Activated T-cell treated with anti-CD3 and anti-CD28 coated beads, Interleukin-2, amount 50 U/mL, for 48 hours (primary cell): ENCODE results near the gene RPL9.
"Not testable (repeated sequence)": the region's sequence is repeated elsewhere in the genome, so short reads cannot be mapped to it uniquely, and the experiment has no call there.

Experiments used
- DNase-seq, 2 experiments: peaks; one replicate each; pipeline ENCODE4 v3.0.0-alpha.2; 2020

Gene RPL9

DNA sequence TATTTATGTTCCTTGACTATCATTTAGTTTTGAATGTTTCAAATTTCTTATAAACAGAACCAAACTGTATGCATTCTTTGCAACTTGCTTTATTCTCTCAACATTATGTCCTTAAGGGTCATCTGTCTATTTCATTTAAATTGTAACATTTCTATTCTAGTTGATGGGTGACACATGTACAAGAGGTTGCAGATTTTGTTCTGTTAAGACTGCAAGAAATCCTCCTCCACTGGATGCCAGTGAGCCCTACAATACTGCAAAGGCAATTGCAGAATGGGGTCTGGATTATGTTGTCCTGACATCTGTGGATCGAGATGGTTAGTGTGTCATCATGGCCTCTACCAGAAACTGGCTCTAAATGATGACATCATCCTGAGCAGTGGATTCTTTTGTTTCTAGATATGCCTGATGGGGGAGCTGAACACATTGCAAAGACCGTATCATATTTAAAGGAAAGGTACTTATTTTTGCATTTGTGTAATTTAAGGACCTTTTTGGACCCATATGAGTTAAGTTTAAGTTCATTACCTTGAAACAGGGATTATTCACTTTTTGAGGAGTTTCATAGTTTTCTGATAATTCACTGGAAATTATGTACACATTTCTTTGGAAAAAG lies 6.3 kb upstream of the RPL9 start:
- no peak for DNase-seq

DNA sequence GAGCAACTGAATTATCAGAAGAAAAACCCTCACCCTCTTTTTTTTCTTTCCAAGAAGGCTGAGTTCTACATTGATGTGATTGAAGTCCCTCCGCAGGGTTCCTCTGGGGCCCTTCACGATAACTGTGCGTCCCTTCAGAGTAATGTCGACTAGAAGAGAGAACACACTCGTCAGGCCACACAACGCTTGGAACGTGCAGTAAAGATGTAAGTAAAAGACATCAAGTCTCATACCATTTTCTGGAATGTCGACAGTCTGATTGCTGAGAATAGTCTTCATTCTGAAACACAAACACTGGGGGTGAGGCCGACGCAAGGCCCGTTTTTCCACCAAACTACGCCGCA lies 589 bp downstream of the RPL9 start:
- DNase-seq, result not testable (repeated sequence)

DNA sequence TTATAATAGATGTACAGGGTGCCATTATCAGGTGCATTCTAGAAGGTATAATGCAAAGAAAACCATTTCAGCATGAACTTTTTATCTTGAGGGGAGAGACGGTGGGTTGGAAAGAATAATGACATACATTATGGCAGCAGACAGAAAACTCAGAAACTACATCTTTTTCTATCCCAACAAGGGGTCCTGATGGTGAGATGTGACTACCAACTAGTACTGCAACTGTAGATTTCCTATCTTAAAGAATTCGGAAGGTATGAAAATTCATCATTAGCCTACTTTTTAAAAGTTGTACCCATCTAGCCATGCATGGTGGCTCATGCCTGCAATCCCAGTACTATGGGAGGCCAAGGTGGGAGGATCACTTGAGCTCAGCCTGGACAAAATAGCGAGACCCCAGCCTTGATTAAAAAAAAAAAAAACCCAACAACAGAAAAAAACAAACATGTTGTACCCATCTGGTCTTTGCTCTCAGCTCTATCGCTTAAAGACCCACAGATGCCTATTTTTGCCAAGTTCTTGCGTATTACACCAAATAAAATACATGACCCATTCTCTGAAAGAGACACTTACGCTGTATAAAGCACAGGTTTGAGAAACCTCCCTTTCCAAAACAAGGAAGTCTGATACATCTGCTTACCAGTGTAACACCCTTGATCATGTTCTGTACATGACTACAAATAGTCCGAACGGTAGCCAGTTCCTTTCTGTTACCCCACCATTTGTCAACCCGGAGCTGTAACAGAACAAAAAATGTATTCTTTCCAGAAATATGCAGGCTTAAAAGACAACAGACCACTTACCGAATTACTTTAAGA lies 1.6 kb downstream of the RPL9 start:
- DNase-seq, result no peak

DNA sequence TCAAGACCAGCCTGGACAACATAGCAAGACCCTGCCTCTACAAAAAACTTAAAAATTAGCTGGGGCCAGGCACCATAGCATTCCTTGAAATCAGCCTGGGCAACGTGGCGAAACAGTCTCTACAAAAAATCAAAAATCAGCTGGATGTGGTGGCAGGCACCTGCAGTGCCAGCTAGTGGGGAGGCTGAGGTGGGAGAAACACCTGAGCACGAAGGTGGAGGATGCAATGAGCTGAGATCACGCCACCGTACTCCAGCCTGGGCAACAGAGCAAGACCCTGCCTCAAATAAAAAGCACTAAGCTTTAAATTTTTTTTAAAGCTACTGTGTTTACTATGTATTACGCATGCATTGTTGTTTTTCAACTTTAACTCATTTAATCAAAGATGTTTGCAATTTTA lies 3.2 kb downstream of the RPL9 start:
- DNase-seq, result no peak

DNA sequence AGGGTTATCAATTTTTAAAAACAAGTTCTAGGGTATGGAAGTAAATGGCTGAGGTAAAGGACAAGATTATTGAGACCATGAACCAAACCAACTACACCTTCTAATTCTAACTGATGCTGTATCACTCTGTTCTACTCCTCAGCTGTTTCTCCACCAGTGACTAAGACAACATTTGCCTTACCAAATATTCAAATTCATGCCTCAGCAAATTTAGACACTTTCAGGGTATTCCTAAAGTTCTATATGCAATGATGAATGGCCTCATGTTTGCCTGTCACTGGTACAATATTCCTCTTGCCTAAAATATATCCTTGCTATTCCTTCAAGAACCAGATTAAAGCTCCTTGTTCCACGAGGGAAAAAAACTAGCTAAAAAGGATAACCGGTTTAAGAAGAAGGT lies 5.0 kb downstream of the RPL9 start:
- DNase-seq, result no peak

DNA sequence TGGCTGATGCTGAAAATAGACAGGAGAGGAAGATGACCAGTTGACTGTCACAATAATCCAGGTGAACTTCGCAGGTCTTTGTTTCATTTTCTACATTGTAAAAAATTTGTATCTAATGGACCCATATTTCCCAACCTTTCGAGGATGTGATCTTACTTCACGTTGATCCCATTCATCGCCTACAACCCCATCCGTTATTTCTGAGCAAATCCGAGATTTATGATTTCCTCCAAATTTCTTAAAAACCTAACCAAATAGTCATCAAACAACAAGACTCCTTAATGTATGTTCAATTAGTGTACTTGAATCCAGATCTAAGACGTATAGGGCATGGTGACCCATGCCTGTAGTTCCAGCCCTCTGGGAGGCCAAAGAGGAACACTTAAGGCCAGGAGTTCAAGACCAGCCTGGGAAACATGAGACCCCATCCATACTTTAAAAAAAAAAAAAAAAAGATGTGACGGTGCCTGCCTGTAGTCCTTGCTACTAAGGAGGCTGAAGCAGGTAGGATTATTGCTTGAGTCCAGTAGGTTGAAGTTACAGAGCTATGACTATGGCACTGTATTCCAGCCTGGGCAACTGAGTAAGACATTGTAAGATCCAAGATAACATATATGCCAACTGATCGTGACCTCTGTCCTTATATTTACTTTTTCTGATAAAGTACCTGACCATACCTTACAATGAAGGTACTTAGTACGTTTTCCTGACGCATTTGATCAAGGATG lies 5.7 kb downstream of the RPL9 start:
- no peak for DNase-seq

DNA sequence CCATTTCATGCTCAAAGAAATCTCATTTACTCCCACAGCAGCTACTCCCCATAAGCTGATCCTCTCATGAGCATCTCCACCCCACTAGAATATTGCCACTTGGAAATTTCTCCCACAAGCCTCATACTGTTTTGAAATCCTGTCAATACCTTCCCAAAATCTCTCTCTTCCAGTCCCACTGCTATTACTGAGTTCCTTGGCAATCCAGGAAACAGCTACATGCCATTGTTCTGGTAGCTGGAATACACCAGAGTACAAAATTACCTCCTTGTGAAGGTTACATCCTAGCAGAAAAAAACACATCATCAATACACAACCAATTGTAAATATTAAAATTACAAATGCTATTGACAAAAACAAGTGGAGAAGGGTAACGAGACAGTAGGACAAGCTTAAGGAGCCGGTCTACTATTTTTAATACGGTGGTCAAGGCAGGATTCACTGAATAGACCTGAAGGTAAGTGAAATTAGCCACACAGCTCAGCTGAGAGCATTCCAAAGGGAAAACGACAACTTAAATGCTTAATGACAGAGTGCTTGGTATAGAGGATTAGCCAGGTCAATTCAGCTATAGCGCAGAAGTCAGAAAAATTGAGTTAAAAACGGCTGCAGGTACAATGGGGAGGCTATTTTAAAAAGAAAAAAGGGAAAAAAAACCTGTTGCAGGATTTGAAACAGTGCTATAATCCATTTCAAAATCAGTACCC lies 6.4 kb downstream of the RPL9 start:
- no peak for DNase-seq

DNA sequence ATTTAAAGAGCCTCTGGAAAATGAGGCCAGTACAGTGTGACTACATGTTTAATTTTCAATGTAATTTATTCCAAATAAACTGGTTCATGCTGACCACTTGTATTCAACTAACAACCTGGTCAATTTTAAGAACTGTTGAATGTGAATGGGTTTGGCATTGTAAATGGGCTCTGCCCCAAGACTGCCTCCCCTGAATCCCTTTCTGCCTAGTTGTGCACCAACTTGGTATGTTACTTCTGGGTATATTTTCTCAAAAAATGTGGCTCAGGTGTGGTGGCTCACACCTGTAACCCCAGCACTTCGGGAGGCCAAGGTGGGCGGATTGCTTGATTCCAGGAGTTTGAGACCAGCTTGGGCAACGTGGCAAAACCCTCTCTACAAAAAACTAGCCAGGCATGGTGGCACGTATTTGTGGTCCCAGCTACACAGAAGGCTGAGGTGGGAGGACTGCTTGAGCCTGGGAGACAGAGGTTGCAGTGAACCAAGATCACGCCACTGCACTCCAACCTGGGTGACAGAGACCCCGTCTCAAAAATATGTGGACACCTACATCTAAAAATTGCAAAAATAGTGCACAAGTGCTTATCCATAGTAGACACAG lies 7.2 kb downstream of the RPL9 start:
- peak in 1 of 2 experiments; percentile 43 for DNase-seq

DNA sequence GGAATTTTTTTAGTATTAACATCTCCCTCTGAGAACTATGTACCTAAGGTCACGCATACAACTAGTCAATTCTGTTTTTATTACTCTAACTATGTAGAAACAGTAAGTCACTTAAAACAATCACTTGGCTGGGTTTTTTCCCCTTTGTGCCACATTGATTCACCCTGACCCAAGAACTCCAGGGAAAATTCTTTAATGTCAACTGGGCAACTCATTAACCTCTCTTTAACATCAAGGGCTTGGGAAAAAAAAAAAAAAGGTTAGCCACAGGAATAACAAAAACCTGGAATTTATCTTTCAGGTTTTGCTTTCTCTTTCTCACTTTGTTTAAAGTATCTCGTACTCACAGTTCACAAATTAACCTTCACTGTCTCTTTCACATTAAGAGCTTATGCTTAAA lies 8.1 kb downstream of the RPL9 start:
- no peak for DNase-seq

DNA sequence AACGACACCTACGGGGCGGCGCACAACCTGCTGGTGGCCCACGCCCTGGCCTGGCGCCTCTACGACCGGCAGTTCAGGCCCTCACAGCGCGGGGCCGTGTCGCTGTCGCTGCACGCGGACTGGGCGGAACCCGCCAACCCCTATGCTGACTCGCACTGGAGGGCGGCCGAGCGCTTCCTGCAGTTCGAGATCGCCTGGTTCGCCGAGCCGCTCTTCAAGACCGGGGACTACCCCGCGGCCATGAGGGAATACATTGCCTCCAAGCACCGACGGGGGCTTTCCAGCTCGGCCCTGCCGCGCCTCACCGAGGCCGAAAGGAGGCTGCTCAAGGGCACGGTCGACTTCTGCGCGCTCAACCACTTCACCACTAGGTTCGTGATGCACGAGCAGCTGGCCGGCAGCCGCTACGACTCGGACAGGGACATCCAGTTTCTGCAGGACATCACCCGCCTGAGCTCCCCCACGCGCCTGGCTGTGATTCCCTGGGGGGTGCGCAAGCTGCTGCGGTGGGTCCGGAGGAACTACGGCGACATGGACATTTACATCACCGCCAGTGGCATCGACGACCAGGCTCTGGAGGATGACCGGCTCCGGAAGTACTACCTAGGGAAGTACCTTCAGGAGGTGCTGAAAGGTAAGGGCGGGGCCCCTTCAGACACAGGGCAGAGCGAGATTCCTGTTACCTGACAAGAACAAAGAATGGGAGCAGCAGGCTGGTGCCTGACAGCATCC lies 11.7 kb downstream of the RPL9 start:
- DNase-seq, result peak; percentile 63 to 69

DNA sequence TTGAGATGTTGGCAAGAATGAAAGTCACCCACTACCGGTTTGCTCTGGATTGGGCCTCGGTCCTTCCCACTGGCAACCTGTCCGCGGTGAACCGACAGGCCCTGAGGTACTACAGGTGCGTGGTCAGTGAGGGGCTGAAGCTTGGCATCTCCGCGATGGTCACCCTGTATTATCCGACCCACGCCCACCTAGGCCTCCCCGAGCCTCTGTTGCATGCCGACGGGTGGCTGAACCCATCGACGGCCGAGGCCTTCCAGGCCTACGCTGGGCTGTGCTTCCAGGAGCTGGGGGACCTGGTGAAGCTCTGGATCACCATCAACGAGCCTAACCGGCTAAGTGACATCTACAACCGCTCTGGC lies 12.3 kb downstream of the RPL9 start:
- DNase-seq, result no peak

DNA sequence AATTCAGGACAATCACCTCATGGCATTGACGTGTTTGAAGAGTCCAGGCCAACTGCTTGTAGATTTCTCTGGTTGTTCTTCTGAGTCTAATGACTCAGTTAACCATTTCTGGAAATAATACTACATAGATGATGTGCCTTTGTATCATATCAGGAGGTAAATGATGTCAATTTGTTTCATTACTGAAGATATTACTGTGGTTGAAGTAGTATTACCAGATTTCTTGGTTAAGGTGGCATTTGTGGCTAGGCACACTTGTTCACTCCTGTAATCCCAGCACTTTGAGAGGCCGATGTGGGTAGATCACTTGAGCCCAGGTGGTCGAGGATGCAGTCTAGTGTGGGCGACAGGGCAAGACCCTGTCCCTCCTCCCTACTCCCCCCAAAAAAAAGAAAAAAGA lies 15.7 kb downstream of the RPL9 start:
- peak; percentile 40 to 44 for DNase-seq

DNA sequence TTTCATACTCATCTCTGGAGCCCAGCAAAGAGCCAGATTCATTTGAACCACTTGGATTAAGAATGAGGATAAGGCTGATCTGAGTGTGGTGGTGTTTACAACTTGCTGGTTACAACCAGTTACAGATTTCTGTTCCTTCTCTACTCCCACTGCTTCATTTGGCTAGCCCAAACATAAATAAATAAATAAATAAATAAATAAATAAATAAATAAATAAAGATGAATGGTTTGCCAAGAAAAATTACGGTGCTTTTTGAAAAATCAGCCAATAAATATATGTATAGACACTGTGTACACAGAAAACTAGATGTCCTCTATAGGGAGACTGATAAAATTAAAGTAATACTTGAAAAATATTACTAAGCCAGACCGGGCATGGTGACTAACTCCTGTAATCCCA lies 17.1 kb downstream of the RPL9 start:
- no peak for DNase-seq

DNA sequence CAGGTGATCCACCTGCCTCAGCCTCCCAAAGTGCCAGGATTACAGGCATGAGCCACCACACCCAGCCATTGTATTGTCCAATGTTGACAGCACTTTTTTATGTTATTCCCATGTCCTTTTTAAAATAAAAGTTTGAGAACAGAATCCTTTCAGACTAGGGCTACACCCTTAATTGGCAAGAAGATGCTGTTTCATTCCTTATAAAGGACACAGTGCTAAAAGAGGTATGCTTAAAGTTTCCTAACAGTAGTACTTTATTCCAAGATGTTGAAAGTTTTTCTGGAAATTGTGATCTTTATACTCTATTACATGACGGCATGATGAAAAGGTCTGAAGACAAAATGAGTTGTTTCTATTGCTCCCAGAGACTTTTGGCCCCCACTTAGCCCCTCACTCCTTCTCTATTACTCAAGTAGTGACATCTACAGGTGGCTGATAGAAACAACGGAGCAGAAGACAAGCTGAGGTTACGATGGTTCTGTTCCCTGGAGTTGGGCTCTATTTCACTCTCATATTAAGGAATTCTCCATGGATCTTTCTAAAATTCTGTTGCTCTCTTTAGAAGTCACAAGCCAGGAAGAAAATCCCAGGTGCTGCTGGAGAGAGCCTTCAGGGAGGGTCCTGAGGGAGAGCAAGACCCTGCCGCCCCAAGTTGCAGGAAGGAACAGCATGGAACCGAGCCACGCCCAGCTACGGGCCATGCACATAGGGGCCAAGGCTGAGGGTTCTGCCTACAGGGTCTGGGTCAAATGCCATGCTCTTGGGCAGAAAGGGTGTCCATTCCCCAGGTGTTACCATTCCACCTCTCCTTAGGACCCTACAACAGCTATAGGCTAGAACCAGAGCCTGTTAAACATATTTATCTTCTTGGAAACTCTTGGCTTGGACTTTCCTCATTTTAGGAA lies 22.8 kb downstream of the RPL9 start:
- no peak for DNase-seq

DNA sequence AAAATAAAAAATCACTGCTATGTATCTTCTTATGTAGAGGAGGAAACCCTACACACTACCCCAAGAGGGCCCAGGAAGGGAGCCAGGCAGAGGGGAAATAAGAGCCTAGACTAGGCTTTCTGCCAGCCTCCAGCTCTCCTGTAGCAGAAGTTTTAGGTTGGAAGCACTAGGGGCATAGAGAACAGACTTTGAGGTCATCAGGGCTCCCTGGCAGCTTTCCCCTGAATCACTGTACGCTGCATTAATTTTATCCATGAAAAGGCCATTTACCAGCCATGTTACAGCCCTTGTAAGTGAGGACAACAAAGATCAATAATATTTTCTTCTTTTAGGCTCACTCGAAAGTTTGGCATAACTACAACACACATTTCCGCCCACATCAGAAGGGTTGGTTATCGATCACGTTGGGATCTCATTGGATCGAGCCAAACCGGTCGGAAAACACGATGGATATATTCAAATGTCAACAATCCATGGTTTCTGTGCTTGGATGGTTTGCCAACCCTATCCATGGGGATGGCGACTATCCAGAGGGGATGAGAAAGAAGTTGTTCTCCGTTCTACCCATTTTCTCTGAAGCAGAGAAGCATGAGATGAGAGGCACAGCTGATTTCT lies 24.7 kb downstream of the RPL9 start:
- no peak for DNase-seq

DNA sequence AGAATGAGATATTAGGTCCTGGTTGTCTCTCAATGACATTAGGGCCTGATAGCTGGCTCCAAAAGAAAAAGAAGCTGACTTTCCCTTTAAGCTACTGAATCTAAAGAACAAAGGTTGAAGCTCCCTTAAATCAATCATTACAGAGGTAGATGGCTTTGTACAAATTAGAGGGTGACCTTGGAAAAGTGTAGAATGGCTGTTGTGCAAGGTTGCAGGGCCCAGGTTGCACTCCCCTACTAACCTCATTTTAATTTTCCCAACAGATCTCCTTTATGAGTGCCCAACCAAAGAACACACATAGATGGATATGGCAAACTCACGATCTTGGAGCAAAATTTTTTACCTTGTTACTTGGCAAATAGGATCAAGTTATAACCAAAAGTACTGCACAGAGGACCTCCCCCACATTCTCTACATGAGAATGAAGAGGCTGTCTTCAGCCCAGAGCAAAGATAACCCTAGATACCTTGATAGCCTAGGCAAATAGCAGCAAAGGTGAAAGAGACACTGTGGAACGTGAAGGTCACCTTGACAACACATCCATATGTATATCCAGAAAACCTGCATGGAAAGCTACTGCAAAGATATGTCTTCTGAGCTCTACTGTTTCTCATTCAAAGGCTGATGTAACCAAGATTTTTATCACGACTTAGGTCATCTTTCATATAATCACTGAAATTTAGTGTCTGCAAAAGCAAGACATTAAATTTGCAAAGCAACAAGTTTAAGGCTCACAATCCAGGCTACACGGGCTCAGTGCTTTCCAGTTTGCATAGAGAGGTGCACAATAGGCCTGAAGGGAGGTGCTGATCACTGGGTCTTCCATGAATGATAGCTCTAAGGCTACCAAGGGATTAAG lies 29.0 kb downstream of the RPL9 start:
- DNase-seq, result no peak

DNA sequence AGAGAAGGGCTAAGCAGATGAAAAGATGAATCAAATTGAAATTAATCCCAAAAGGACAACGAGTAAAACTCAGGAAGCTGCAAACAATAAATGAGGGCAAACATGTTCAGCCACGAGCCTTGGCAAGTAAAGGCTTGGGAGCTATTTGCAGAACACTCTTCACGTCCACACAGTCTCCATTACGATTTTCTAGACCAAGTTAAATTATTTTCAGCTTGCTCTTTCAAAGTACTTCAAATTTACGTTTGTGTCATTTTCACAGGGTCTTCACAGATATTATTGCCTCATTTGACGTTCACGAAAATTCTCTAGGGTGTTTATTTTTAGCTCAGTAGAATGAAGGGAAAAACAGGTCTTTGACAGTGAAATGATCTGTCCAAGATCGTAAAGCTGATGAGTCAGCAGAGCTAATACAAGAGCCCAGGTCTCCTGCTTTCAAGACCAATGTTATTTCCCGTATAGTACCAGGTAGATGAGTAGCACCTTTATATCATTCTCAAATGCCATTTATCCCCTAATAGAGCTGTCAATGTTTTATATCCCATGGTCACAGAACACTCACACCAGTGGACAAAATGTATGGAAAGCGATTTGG lies 31.1 kb downstream of the RPL9 start:
- DNase-seq, result no peak

DNA sequence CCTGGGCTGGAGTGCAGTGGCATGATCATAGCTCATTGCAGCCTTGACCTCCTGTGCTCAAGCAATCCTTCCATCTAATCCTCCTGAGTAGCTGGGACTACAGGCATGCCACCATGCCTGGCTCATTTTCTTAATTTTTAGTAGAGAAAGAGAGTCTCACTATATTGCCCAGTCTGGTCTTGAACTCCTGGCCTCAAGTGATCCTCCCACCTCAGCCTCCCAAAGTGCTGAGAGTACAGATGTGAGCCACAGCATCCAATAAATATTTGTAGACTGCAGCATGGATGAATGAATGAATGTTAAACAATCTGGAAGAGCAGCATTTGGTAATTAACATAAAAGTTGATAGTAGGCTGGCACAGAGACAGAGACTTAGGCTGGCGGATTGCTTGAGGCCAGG lies 32.0 kb downstream of the RPL9 start:
- no peak for DNase-seq

DNA sequence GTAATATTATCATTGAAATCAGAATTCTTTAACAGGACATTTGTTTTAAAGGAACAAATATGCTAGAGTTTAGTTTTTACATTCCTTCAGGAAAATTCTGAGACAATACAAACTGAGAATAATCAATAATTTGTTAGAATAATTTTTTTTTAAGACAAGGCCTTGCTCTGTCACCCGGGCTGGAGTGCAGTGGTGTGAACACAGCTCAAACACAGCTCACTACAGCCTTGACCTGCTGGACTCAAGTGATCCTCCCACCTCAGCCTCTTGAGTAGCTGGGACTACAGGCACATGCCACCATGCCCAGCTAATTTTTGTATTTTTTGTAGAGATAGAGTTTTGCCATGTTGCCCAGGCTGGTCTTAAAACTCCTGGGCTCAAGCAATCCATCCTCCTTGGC lies 33.4 kb downstream of the RPL9 start:
- DNase-seq, result not testable (repeated sequence)

DNA sequence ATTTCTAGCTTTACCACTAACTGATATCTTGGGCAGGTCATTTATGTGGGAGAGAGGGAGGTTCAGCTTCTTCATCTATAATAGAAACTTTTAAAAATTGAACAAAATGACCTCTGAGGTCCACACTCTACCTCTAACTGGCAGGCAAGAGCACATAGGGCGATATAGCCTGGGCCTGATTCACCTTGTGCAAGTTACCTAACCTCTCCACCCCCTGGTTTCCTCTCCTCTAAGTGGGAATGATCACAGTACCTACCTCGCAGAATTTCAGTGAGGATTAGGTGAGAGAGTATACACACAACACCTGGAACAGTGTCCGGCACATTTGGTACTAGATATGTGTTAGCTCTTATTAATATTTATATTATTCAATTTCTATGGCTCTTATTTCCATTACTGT lies 36.5 kb downstream of the RPL9 start:
- no peak for DNase-seq
